Lower lobe of right lung (tissue), 2 donors: Measurements from ENCODE around the gene MYPOP. TPM values are rescaled to one million over a fixed set of nuclear protein-coding genes. Genes with fewer than 3 reads are reported as not detected.
A peak's percentile ranks its signal among the peaks of the same experiment; 100 is the strongest.
"Not testable (repeated sequence)": the region's sequence is repeated elsewhere in the genome, so short reads cannot be mapped to it uniquely, and the experiment has no call there.

Experiments used
- ATAC-seq, 2 donors: fragments of 200-7000 bp; cut with Tn5 transposase; one replicate each; pipeline ENCODE4 v1.9.1; 2020 to 2022; ENCODE audit warnings: mild to moderate bottlenecking in 2 of 2, moderate library complexity in 2 of 2
- DNase-seq: peaks from one replicate; pipeline ENCODE4 v3.0.0-alpha.2; 2020
- H3K27ac ChIP-seq: fragments of 200-600 bp; one replicate; pipeline ENCODE4 v1.8.0; 2022
- H3K27me3 ChIP-seq: fragments of 200-600 bp; one replicate; pipeline ENCODE4 v1.8.0; 2022; ENCODE audit warnings: low read depth
- H3K36me3 ChIP-seq: fragments of 200-600 bp; one replicate; pipeline ENCODE4 v1.8.0; 2022; ENCODE audit warnings: mild to moderate bottlenecking
- H3K4me1 ChIP-seq: fragments of 200-600 bp; one replicate; pipeline ENCODE4 v1.8.0; 2022
- H3K4me3 ChIP-seq: fragments of 200-600 bp; one replicate; pipeline ENCODE4 v1.8.0; 2022; ENCODE audit warnings: mild to moderate bottlenecking
- H3K9me3 ChIP-seq: fragments of 200-600 bp; one replicate; pipeline ENCODE4 v1.8.0; 2022
- intact Hi-C: fragments of 100-400 bp; cut with DNase I; formaldehyde crosslinking; loops from one replicate; pipeline ENCODE4 v1.11.0; 2022
- total RNA-seq: library from RNA; stranded (reverse); fragmentation: NEBNext Ultra II Directional; extraction: Animal tissue kit (Norgen Biotek cat#: 25700); gene quantifications from one replicate; pipeline ENCODE4 v1.2.1, GENCODE V29; 2021
- TF ChIP-seq, protein P1 (sequence below): fragments of 200-600 bp; IDR thresholded peaks from one replicate; pipeline ENCODE4 v1.8.0; 2022; ENCODE audit warnings: antibody characterized with exemption, mild to moderate bottlenecking
- donor health status: DM: no; HTN: yes; CAD: no; lungs with severe emphysema.

Gene MYPOP
- total RNA-seq, 1 donor from 2014 or later: 7.5 TPM

DNA sequence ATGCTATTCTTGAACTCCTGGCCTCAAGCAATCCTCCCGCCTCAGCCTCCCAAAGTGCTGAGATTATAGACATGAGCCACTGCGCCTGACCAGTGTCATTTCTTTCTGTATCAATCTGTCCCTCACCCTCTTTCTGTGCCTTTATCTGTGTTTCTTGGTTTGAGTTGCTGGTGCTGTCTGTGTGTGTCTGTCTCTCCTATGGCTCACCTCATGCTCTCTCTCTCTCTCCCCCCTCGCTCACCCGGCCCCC, 26.3 kb downstream of the MYPOP start:
- Histone ChIP-seq H3K9me3 (no peaks in the 10 kb centered on the region), H3K27ac (no peak overlapping the region), H3K36me3 (no peaks in the 10 kb centered on the region), H3K4me1 (peaks cover 7% of the 10 kb centered on the region), H3K27me3 (peaks cover 8% of the 10 kb centered on the region), H3K4me3 (no peak overlapping the region)
- no peak for DNase-seq
- ATAC-seq: peak; percentile 11 to 38
- intact Hi-C loops: no loop called here
- TF ChIP-seq, protein P1, sequence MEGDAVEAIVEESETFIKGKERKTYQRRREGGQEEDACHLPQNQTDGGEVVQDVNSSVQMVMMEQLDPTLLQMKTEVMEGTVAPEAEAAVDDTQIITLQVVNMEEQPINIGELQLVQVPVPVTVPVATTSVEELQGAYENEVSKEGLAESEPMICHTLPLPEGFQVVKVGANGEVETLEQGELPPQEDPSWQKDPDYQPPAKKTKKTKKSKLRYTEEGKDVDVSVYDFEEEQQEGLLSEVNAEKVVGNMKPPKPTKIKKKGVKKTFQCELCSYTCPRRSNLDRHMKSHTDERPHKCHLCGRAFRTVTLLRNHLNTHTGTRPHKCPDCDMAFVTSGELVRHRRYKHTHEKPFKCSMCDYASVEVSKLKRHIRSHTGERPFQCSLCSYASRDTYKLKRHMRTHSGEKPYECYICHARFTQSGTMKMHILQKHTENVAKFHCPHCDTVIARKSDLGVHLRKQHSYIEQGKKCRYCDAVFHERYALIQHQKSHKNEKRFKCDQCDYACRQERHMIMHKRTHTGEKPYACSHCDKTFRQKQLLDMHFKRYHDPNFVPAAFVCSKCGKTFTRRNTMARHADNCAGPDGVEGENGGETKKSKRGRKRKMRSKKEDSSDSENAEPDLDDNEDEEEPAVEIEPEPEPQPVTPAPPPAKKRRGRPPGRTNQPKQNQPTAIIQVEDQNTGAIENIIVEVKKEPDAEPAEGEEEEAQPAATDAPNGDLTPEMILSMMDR: no peak

DNA sequence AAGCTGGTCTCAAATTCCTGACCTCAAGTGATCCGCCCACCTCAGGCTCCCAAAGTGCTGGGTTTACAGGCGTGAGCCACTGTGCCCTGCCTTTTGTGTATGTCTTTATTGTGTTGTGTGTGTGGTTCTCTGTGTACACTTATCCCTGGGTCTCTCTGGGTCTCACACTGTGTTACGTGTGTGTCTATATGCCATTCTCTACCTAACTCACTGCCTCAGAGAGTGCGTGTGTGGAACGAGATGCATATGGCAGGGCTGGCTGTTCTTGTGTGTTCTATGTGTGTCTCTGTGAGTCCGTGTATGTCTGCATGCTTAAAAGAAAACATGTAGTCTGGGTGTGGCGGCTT, 27.8 kb downstream of the MYPOP start:
- intact Hi-C loops: no loop called here
- ATAC-seq (no peak), DNase-seq (no peak)
- TF ChIP-seq, protein P1: no peak
- no peak overlapping the region for H3K27ac ChIP-seq
- H3K27me3 ChIP-seq: peaks cover 8% of the 10 kb centered on the region
- H3K4me1 ChIP-seq: peaks cover 7% of the 10 kb centered on the region
- no peak overlapping the region for H3K4me3 ChIP-seq
- H3K9me3 ChIP-seq: no peaks in the 10 kb centered on the region
- no peaks in the 10 kb centered on the region for H3K36me3 ChIP-seq

DNA sequence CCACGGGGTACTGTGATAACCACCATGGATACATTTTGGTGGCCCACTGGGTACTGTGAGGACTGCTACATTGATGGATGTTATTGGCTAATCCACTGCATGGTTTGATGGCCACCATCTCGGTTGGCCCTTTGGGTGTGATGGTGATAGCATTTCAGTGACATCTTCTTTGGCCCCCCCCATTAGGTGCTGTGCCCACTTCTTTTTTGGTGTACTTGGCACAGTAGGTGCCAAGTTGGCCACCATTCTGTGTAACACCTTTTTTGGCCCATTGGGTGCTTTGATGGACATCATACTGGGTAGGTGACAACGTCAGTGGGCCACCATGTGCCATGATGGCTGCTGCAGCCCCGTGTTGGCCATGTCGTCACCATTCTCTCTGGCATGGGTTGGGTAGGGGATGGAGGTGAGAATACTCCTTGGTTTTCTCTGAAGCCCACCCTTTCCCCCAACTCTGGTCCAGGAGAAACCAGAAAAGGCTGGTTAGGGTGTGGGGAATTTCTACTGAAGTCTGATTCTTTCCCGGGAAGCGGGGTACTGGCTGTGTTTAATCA, 29.1 kb downstream of the MYPOP start:
- TF ChIP-seq, protein P1: no peak
- no peak overlapping the region for H3K4me3 ChIP-seq
- ATAC-seq: no peak
- H3K36me3 ChIP-seq: no peaks in the 10 kb centered on the region
- no peak for DNase-seq
- H3K4me1 ChIP-seq: peaks cover 7% of the 10 kb centered on the region
- H3K9me3 ChIP-seq: no peaks in the 10 kb centered on the region
- intact Hi-C loops: no loop called here
- H3K27me3 ChIP-seq: peaks cover 8% of the 10 kb centered on the region
- no peak overlapping the region for H3K27ac ChIP-seq

DNA sequence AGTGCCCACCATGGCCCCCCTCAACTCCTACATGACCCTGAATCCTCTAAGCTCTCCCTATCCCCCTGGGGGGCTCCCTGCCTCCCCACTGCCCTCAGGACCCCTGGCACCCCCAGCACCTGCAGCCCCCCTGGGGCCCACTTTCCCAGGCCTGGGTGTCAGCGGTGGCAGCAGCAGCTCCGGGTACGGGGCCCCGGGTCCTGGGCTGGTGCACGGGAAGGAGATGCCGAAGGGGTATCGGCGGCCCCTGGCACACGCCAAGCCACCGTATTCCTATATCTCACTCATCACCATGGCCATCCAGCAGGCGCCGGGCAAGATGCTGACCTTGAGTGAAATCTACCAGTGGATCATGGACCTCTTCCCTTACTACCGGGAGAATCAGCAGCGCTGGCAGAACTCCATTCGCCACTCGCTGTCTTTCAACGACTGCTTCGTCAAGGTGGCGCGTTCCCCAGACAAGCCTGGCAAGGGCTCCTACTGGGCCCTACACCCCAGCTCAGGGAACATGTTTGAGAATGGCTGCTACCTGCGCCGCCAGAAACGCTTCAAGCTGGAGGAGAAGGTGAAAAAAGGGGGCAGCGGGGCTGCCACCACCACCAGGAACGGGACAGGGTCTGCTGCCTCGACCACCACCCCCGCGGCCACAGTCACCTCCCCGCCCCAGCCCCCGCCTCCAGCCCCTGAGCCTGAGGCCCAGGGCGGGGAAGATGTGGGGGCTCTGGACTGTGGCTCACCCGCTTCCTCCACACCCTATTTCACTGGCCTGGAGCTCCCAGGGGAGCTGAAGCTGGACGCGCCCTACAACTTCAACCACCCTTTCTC, 30.1 kb downstream of the MYPOP start:
- no peaks in the 10 kb centered on the region for H3K36me3 ChIP-seq
- TF ChIP-seq, protein P1: no peak
- no peaks in the 10 kb centered on the region for H3K9me3 ChIP-seq
- H3K4me3 ChIP-seq: no peak overlapping the region
- intact Hi-C loops: no loop called here
- ATAC-seq (no peak), DNase-seq (no peak)
- no peak overlapping the region for H3K27ac ChIP-seq
- peaks cover 7% of the 10 kb centered on the region for H3K4me1 ChIP-seq
- H3K27me3 ChIP-seq: peaks cover 8% of the 10 kb centered on the region

DNA sequence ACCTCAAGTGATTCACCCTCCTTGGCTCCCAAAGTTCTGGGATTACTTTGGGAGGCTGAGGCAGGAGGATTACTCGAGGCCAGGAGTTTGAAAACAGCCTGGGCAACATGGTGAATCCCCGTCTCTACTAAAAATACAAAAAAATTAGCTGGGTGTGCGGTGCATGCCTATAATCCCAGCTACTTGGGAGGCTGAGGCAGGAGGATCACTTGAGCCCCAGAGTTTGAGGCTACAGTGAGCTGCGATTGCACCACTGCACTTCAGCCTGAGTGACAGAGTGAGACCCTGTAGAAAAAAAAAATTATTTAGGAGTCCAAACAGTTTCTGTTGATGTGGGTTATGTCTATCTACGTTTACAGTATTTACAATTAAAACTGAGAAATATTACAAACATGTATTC, 31.6 kb downstream of the MYPOP start:
- no peaks in the 10 kb centered on the region for H3K4me1 ChIP-seq
- H3K27me3 ChIP-seq: no peaks in the 10 kb centered on the region
- TF ChIP-seq, protein P1: no peak
- H3K9me3 ChIP-seq: no peaks in the 10 kb centered on the region
- no peak overlapping the region for H3K27ac ChIP-seq
- no peaks in the 10 kb centered on the region for H3K36me3 ChIP-seq
- no peak for ATAC-seq
- intact Hi-C loops: no loop called here
- no peak overlapping the region for H3K4me3 ChIP-seq
- DNase-seq: no peak

DNA sequence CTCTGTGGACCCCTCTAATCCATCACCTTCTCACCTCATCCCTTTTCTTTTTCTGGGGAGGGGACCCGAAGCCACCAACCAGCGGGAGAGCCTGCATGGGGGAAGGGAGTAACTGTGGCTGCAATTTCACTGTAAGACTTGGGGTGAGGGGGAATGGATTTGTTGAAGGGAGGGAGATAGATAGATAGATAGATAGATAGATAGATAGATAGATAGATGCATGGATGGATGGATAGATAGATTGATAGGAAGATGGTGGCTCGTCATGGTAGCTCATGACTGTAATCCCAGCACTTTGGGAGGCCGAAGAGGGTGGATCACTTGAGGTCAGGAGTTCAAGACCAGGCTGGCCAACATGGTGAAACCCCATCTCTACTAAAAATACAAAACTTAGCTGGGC, 35.2 kb downstream of the MYPOP start:
- H3K36me3 ChIP-seq, H3K9me3 ChIP-seq, intact Hi-C loops, ATAC-seq, DNase-seq, H3K4me3 ChIP-seq, H3K27ac ChIP-seq: not testable (repeated sequence)
- Histone ChIP-seq H3K27me3 (peaks cover 14% of the 10 kb centered on the region), H3K4me1 (peaks cover 14% of the 10 kb centered on the region)
